Stimulated activated CD8-positive, alpha-beta memory T cell treated with anti-CD3 and anti-CD28 coated beads, Interleukin-2, amount 100 ng/mL, for 48 hours (primary cell): ENCODE measurements around the gene IRGQ.

Experiments used
- DNase-seq, 2 donors: peaks; one replicate each; pipeline ENCODE4 v3.0.0-alpha.2; 2020; ENCODE audit warnings: low read depth in 2 of 2

Gene IRGQ

DNA sequence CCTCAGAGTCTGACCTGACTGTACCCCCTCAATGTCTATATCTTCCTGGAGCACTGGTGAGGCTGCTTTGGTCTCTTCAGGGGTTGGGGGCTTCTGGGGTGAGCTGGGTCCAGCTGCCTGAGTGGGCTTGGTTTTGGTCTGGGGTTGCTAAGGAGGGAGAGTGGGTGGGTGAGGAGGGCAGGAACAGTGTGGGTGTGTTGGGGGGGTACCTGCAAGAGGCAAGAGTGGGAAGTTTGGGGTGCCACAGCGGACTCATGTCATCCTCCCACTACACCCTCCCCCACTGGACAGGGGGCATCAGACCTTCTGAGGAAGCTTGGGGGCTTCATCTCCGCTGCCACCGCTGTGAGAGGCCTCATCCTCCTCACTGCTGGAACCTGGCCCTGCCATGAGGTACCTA, 49.4 kb downstream of the IRGQ start:
- no peak for DNase-seq

DNA sequence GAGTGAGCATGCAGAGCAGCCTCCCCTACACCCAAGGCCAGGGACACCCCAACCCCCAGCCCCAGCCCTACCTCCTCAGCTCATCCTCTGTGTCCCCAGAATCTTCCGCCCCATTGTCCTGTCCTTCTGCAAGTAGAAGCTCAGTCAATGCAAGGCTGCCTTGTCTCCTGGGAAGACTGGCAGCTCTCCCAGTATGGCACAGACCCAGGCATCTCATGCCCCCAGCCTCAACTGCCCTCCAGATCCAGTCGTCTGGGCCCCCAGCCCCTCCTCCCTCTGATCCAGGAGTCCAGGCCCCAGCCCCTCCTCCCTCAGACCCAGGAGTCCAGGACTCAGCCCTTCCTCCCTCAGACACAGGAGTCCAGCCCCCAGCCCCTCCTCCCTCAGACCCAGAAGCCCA, 50.0 kb downstream of the IRGQ start:
- DNase-seq: no peak

GRCh38 chr19:43545276-43545675, 50.7 kb downstream of the IRGQ start:
- no peak for DNase-seq

- DNase-seq: no peak
Observed at GRCh38 chr19:43544077-43544476, 51.9 kb downstream of the IRGQ start.

- DNase-seq: no peak
Observed at GRCh38 chr19:43541920-43542650, 53.8 kb downstream of the IRGQ start.

DNA sequence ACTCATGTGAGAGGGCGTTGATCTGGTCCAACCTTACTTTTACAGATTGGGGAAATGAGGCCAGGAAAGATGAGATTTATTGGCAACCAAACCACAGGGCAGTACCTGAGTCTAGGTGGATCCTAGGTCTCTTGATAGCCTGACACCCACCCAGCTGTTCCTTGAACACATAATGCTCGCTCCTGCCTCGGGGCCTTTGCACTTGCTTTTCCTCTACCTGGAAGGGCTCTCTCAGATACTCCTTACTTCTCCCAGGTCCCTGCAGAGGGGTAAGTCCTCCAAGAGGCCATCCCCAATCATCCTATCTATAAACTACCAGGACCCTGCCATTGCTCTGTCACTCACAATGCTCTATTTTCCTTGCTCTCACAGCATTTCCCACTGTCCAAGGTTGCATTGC, 55.6 kb downstream of the IRGQ start:
- no peak for DNase-seq

- DNase-seq: no peak
Observed at GRCh38 chr19:43538922-43539321, 57.0 kb downstream of the IRGQ start.

GRCh38 chr19:43534816-43535761, 60.8 kb downstream of the IRGQ start:
- DNase-seq: peak in 1 of 2 donors; percentile 18
